ENCODE results near the gene PIGT. TPM values are rescaled to one million over a fixed set of nuclear protein-coding genes. Genes with fewer than 3 reads are reported as not detected.

Gene PIGT
- total RNA-seq, 2 donors from 2014 or later, result 34.4 to 67.9 TPM

GRCh38 chr20:45387274-45387673 is 28.7 kb upstream of the PIGT start:
- Mint-ChIP-seq H3K4me3 (no peak overlapping the region), H3K9me3 (no peaks in the 10 kb centered on the region), H3K4me1 (peaks cover 9% of the 10 kb centered on the region), H3K36me3 (ENCODE audit: low read depth) (no peaks in the 10 kb centered on the region), H3K27ac (no peak overlapping the region), H3K27me3 (no peaks in the 10 kb centered on the region)
- peak; percentile 42 for ATAC-seq (replicated peaks)

- H3K27ac Mint-ChIP-seq, result no peak overlapping the region
- no peak overlapping the region for H3K4me3 Mint-ChIP-seq
- peaks cover 8% of the 10 kb centered on the region for H3K36me3 Mint-ChIP-seq (ENCODE audit: low read depth)
- no peaks in the 10 kb centered on the region for H3K27me3 Mint-ChIP-seq
- H3K9me3 Mint-ChIP-seq, result no peaks in the 10 kb centered on the region
- H3K4me1 Mint-ChIP-seq, result peaks cover 9% of the 10 kb centered on the region
- ATAC-seq (replicated peaks), result no peak
Observed at GRCh38 chr20:45390931-45391330, 25.0 kb upstream of the PIGT start.

- Mint-ChIP-seq H3K27ac (no peak overlapping the region), H3K4me1 (peaks cover 9% of the 10 kb centered on the region), H3K36me3 (ENCODE audit: low read depth) (peaks cover 10% of the 10 kb centered on the region), H3K9me3 (no peaks in the 10 kb centered on the region), H3K4me3 (no peak overlapping the region), H3K27me3 (no peaks in the 10 kb centered on the region)
- ATAC-seq (replicated peaks), result no peak
Observed at GRCh38 chr20:45391559-45391958, 24.4 kb upstream of the PIGT start.

- H3K36me3 Mint-ChIP-seq (ENCODE audit: low read depth), result peaks cover 10% of the 10 kb centered on the region
- H3K4me3 Mint-ChIP-seq, result no peak overlapping the region
- H3K27me3 Mint-ChIP-seq, result no peaks in the 10 kb centered on the region
- H3K27ac Mint-ChIP-seq, result no peak overlapping the region
- peaks cover 3% of the 10 kb centered on the region for H3K4me1 Mint-ChIP-seq
- ATAC-seq (replicated peaks), result no peak
- no peaks in the 10 kb centered on the region for H3K9me3 Mint-ChIP-seq
Observed at GRCh38 chr20:45392733-45393132, 23.2 kb upstream of the PIGT start.

- Mint-ChIP-seq H3K4me1 (peaks cover 3% of the 10 kb centered on the region), H3K27me3 (no peaks in the 10 kb centered on the region), H3K4me3 (no peak overlapping the region), H3K27ac (no peak overlapping the region), H3K9me3 (no peaks in the 10 kb centered on the region), H3K36me3 (ENCODE audit: low read depth) (peaks cover 10% of the 10 kb centered on the region)
- ATAC-seq (replicated peaks), result no peak
Observed at GRCh38 chr20:45394221-45395113, 21.5 kb upstream of the PIGT start.

- no peak overlapping the region for H3K27ac Mint-ChIP-seq
- H3K4me1 Mint-ChIP-seq, result peaks cover 3% of the 10 kb centered on the region
- H3K36me3 Mint-ChIP-seq (ENCODE audit: low read depth), result peaks cover 16% of the 10 kb centered on the region
- no peak overlapping the region for H3K4me3 Mint-ChIP-seq
- peaks cover 5% of the 10 kb centered on the region for H3K9me3 Mint-ChIP-seq
- no peak for ATAC-seq (replicated peaks)
- no peaks in the 10 kb centered on the region for H3K27me3 Mint-ChIP-seq
Observed at GRCh38 chr20:45395114-45395415, 20.9 kb upstream of the PIGT start.

GRCh38 chr20:45399018-45399417 is 16.9 kb upstream of the PIGT start:
- Mint-ChIP-seq H3K4me3 (no peak overlapping the region), H3K36me3 (ENCODE audit: low read depth) (peaks cover 17% of the 10 kb centered on the region), H3K4me1 (peaks cover 4% of the 10 kb centered on the region), H3K27ac (no peak overlapping the region), H3K27me3 (no peaks in the 10 kb centered on the region), H3K9me3 (peaks cover 6% of the 10 kb centered on the region)
- ATAC-seq (replicated peaks), result no peak

- H3K4me1 Mint-ChIP-seq, result peaks cover 9% of the 10 kb centered on the region
- ATAC-seq (replicated peaks), result no peak
Observed at GRCh38 chr20:45400346-45401031, 15.5 kb upstream of the PIGT start.

GRCh38 chr20:45402946-45403345 is 13.0 kb upstream of the PIGT start:
- H3K4me1 Mint-ChIP-seq, result peaks cover 9% of the 10 kb centered on the region
- peaks cover 6% of the 10 kb centered on the region for H3K9me3 Mint-ChIP-seq
- no peak overlapping the region for H3K4me3 Mint-ChIP-seq
- ATAC-seq (replicated peaks), result no peak
- no peaks in the 10 kb centered on the region for H3K27me3 Mint-ChIP-seq
- no peak overlapping the region for H3K27ac Mint-ChIP-seq
- H3K36me3 Mint-ChIP-seq (ENCODE audit: low read depth), result peaks cover 7% of the 10 kb centered on the region

More at GRCh38 chr20:45400346-45401031, 15.5 kb upstream of the PIGT start:
- no peaks in the 10 kb centered on the region for H3K27me3 Mint-ChIP-seq
- no peak overlapping the region for H3K4me3 Mint-ChIP-seq
- peaks cover 13% of the 10 kb centered on the region for H3K36me3 Mint-ChIP-seq (ENCODE audit: low read depth)
- no peak overlapping the region for H3K27ac Mint-ChIP-seq
- peaks cover 6% of the 10 kb centered on the region for H3K9me3 Mint-ChIP-seq

GRCh38 chr20:45404438-45404837 is 11.5 kb upstream of the PIGT start:
- peak overlapping the region; percentile 71 for H3K4me3 Mint-ChIP-seq
- H3K9me3 Mint-ChIP-seq, result peaks cover 6% of the 10 kb centered on the region
- no peaks in the 10 kb centered on the region for H3K27me3 Mint-ChIP-seq
- no peak overlapping the region for H3K27ac Mint-ChIP-seq
- peaks cover 7% of the 10 kb centered on the region for H3K36me3 Mint-ChIP-seq (ENCODE audit: low read depth)
- ATAC-seq (replicated peaks), result no peak
- H3K4me1 Mint-ChIP-seq, result peaks cover 9% of the 10 kb centered on the region

GRCh38 chr20:45405571-45406259 is 10.2 kb upstream of the PIGT start:
- H3K4me1 Mint-ChIP-seq, result peaks cover 9% of the 10 kb centered on the region
- H3K27ac Mint-ChIP-seq, result no peak overlapping the region
- no peaks in the 10 kb centered on the region for H3K36me3 Mint-ChIP-seq (ENCODE audit: low read depth)
- no peaks in the 10 kb centered on the region for H3K27me3 Mint-ChIP-seq
- H3K4me3 Mint-ChIP-seq, result peak overlapping the region; percentile 71
- peak; percentile 41 for ATAC-seq (replicated peaks)
- no peaks in the 10 kb centered on the region for H3K9me3 Mint-ChIP-seq

GRCh38 chr20:45406260-45407066 is 9.5 kb upstream of the PIGT start:
- ATAC-seq (replicated peaks), result peak; percentile 64
- Mint-ChIP-seq H3K4me1 (peaks cover 9% of the 10 kb centered on the region), H3K4me3 (peak overlapping the region; percentile 71), H3K9me3 (no peaks in the 10 kb centered on the region), H3K27me3 (no peaks in the 10 kb centered on the region), H3K27ac (no peak overlapping the region), H3K36me3 (ENCODE audit: low read depth) (no peaks in the 10 kb centered on the region)

- no peaks in the 10 kb centered on the region for H3K36me3 Mint-ChIP-seq (ENCODE audit: low read depth)
- no peak overlapping the region for H3K27ac Mint-ChIP-seq
- no peaks in the 10 kb centered on the region for H3K9me3 Mint-ChIP-seq
- ATAC-seq (replicated peaks), result peak; percentile 10
- H3K27me3 Mint-ChIP-seq, result no peaks in the 10 kb centered on the region
- H3K4me1 Mint-ChIP-seq, result peaks cover 9% of the 10 kb centered on the region
- peak overlapping the region; percentile 57 for H3K4me3 Mint-ChIP-seq
Observed at GRCh38 chr20:45407067-45407745, 8.7 kb upstream of the PIGT start.

All from activated T-helper 17 cell treated with anti-CD3 and anti-CD28 coated beads, Interleukin-2, amount 50 U/mL, for 72 hours (primary cell).